ENCODE measurements around the gene GRM4. TPM values are rescaled to one million over a fixed set of nuclear protein-coding genes. Genes with fewer than 3 reads are reported as not detected.

GRM4 gene
- total and polyA plus RNA-seq, 9 of the 15 experiments (the other 6 are each of a cell fraction or from before 2014, with no cell fraction given) = 0.18 TPM; not detected in 8

DNA sequence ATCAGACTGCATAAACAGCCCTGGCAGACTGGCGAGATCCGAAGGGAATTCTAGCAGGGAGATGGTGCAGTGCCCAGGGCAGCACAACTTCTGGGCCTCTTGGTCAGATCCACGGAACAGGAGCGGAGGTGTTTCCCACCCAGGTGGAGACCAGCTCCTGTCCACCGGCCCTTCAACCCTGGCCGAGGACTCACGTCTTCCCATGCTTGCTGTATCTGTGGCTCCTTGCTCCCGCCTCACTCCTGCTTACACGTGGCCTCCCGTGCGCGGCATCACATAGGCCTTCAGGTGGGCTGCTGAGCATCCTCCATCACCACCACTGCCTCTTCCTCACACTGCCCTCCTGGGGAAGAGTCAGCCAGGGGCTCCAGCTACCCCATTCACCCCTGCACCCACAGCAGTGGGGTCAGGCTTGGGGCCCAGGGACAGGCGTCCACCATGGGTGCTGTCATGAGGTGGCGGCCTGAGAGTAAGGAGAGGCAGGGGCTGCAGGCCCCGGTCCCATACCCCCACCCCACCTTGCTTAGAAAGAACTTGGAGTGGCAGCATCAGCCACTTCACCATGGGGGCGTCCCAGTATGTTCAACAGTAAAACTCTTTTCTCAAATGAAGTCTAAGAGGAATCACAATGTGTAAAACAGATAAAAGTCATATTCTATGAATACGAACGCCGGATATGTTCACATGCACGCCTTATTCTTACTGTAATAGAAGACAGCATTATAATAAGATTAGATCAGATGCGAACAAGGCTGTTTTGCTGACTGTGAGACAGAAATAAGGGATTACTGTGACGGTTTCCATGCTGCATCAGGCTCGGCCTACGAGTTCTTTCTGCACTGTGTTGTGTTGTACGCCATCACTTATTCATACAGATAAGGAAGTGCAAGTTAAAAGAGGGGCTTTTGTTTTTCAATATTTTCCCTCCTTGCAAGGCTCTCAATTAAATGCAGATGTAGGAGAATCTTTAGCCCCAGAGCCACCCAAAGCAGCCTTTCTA, 165.4 kb downstream of the GRM4 start:
- peaks cover 36 to 88% of the 10 kb centered on the region in 2 experiments for H3K27me3 ChIP-seq (ENCODE audit: control insufficient read depth in 2 of 2, insufficient read depth in 2 of 2, low read length in 2 of 2)
- no TSS peak for BruUV-seq (replicated peaks)
- peaks cover 21% of the 10 kb centered on the region for H4K20me1 ChIP-seq (replicated peaks; ENCODE audit: control insufficient read depth, insufficient read depth, low read length)
- H3K36me3 ChIP-seq (ENCODE audit: control insufficient read depth, insufficient read depth, low read length) = no peaks in the 10 kb centered on the region
- peak; percentile 15 for FAIRE-seq
- WGBS (ENCODE audit: insufficient coverage, low coverage, missing lambda C conversion rate) = 3% methylated on average over 25 of the region's 25 CpGs
- H3K4me3 ChIP-seq = no peak overlapping the region
- H2AFZ ChIP-seq (ENCODE audit: low read depth, low read length) = no peak overlapping the region
- H3K9me1 ChIP-seq (ENCODE audit: control insufficient read depth, insufficient read depth, low read length) = no peaks in the 10 kb centered on the region
- ChIA-PET CTCF (ENCODE audit: low intra/inter-chr PET ratio) (no interaction called here), POLR2A (interaction anchor here (0.7 kb wide), 1 partner anchor 55 kb away, joined by 3 read pairs; no protein-coding TSS in a partner anchor)
- no peak for ATAC-seq
- in situ Hi-C loops (cut with MboI) = no loop called here
- TF ChIP-seq, protein P1, sequence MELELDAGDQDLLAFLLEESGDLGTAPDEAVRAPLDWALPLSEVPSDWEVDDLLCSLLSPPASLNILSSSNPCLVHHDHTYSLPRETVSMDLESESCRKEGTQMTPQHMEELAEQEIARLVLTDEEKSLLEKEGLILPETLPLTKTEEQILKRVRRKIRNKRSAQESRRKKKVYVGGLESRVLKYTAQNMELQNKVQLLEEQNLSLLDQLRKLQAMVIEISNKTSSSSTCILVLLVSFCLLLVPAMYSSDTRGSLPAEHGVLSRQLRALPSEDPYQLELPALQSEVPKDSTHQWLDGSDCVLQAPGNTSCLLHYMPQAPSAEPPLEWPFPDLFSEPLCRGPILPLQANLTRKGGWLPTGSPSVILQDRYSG (tag; conservative IDR thresholded peaks at IDR 0.05; ENCODE audit: low read depth) = no peak
- TF ChIP-seq, protein P2, sequence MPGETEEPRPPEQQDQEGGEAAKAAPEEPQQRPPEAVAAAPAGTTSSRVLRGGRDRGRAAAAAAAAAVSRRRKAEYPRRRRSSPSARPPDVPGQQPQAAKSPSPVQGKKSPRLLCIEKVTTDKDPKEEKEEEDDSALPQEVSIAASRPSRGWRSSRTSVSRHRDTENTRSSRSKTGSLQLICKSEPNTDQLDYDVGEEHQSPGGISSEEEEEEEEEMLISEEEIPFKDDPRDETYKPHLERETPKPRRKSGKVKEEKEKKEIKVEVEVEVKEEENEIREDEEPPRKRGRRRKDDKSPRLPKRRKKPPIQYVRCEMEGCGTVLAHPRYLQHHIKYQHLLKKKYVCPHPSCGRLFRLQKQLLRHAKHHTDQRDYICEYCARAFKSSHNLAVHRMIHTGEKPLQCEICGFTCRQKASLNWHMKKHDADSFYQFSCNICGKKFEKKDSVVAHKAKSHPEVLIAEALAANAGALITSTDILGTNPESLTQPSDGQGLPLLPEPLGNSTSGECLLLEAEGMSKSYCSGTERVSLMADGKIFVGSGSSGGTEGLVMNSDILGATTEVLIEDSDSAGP (CRISPR knock-in tag; IDR thresholded peaks at IDR 0.05) = 0 out of 2 replicates have a peak, but pooled peaks have one; percentile 22
- TF ChIP-seq SMAD3 (CRISPR knock-in tag; conservative IDR thresholded peaks at IDR 0.05) = no peak
- TF ChIP-seq ZNF780A (CRISPR knock-in tag; IDR thresholded peaks at IDR 0.05) = no peak
- TF ChIP-seq STAG1 (CRISPR knock-in tag; IDR thresholded peaks at IDR 0.05; ENCODE audit: borderline replicate concordance) = 0 out of 2 replicates have a peak, but pooled peaks have one; percentile 34
- no peak for TF ChIP-seq ZNF217 (CRISPR knock-in tag; IDR thresholded peaks at IDR 0.05)
- no peak for TF ChIP-seq ZBTB8A (IDR thresholded peaks at IDR 0.05; ENCODE audit: partially characterized antibody)
- H3K4me1 ChIP-seq (replicated peaks in 1 of 2; ENCODE audit: control insufficient read depth in 2 of 2, insufficient read depth in 2 of 2, low read length in 2 of 2) = peaks cover 0 to 11% of the 10 kb centered on the region in 2 experiments; a peak in 2 of 5 replicates
- no peak overlapping the region for H3K4me2 ChIP-seq (ENCODE audit: insufficient read depth, low read length)
- intact Hi-C loops (cut with micrococcal nuclease) = no loop called here
- H3K9ac ChIP-seq (ENCODE audit: insufficient read depth in 1 of 2, low read depth in 2 of 2, low read length in 2 of 2) = no peak overlapping the region
- no peak for DNase-seq (ENCODE audit: extremely low read depth in 1 of 4, low spot score in 3 of 4)
- H3K27ac ChIP-seq (ENCODE audit: extremely low read depth, low read depth, low read length) = no peak overlapping the region
- no peaks in the 10 kb centered on the region for H3K79me2 ChIP-seq (ENCODE audit: control insufficient read depth, insufficient read depth, low read length)
- H3K9me3 ChIP-seq (replicated peaks; ENCODE audit: control insufficient read depth, insufficient read depth, low read depth, low read length) = no peaks in the 10 kb centered on the region
